Urinary bladder (tissue), 4 donors: ENCODE results near the gene TMEM151B. TPM values are rescaled to one million over a fixed set of nuclear protein-coding genes. Genes with fewer than 3 reads are reported as not detected.

Source experiments
- DNase-seq: peaks from one replicate; pipeline ENCODE4 v3.0.0-alpha.2; 2015; ENCODE audit errors: extremely low spot score
- H3K27ac ChIP-seq: one replicate; pipeline ENCODE4 v1.5.1; 2013; ENCODE audit warnings: low read depth, mild to moderate bottlenecking, moderate library complexity
- H3K36me3 ChIP-seq: one replicate; pipeline ENCODE4 v1.6.1; 2013; ENCODE audit warnings: mild to moderate bottlenecking, moderate library complexity; ENCODE audit not compliant: insufficient read depth
- H3K4me1 ChIP-seq: one replicate; pipeline ENCODE4 v1.6.1; 2013; ENCODE audit warnings: mild to moderate bottlenecking, moderate library complexity; ENCODE audit not compliant: insufficient read depth
- H3K4me3 ChIP-seq: one replicate; pipeline ENCODE4 v1.5.1; 2013; ENCODE audit warnings: low read depth, low read length
- WGBS: extraction: QIAGEN DNeasy Blood & Tissue Kit; methylation state at CpG from one replicate; pipeline ENCODE4 v1.1.7; 2013; 5-methylcytosine and 5-hydroxymethylcytosine counted together
- polyA plus RNA-seq: library from polyadenylated mRNA; stranded (reverse); fragments of 200-250 nt; gene quantifications from one replicate; pipeline ENCODE4 v1.2.3, GENCODE V29; 2013
- total RNA-seq: library from RNA; depleted of rRNA; stranded (reverse); fragments of >200 nt; gene quantifications from one replicate; pipeline ENCODE4 v1.2.3, GENCODE V29; 2014
- donor health status: healthy with polysubstance abuse.
- donor health status: healthy.

The TMEM151B gene
- total and polyA plus RNA-seq, 2 donors: 0.48 to 0.54 TPM

DNA sequence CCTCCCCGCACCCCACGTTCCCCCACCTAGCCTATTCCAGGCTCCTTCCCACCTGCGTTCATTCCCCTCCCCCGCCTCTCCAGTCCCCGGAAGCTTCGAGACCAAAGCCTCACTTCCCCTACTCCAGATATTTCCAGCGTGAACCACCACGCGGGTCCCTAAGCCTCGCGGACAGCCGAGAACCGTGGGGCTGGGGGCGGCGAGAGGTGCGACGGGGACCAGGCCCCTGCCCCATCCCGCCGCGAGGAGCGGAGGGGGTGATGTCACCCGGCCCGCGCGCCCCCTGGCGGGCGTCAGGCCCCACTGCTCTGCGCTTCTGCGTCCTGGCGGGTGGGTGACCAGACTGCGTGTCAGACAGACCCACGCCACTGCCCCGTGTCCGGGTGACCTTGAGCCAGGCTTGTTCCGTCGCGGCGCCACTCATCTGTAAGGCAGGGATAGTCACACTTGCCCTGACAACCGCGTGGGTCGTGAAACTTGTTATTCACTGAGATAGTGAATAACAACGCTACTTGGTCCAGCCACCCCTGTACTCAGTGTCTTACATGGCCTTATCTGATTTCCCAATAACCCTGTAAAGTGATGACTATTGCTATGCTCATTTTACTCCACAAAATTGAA is 32.3 kb upstream of the TMEM151B start:
- peak; percentile 29 for DNase-seq
- Histone ChIP-seq H3K4me1 (no peaks in the 10 kb centered on the region), H3K36me3 (no peaks in the 10 kb centered on the region), H3K27ac (peak overlapping the region; percentile 86), H3K4me3 (peak overlapping the region; percentile 41)
- 2% methylated on average over 42 of the region's 42 CpGs for WGBS

DNA sequence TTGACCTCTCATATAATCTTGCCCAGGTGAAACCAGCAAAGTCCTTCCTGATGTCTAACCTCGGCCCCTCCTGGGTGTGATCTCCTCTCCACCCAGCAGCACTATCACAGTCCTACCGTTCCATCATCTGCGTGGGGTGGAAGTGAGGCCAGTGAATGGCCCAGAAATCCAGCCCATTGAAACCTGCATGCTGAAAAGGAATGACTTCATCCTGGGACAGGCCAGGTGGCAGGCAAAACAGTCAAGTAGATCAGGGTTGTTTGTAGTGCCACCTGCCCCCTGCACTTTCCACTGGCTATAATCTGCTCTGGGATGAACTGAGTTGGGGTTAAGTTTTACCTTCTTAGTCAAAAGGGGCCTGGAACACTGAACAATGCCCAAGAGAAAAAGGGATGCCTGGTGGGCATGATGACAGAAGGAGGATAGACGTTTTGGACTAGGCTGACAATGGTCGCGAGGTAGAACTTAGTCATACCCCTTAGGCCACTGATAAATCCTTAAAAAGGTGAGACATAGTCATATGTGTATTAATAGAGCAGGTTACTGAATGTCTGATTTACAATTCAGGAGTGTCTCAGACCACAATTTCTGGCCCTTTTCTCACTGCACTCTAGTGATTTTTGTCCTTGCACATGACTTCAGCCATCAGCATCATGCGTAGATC is 31.4 kb upstream of the TMEM151B start:
- no peak for DNase-seq
- H3K36me3 ChIP-seq: no peaks in the 10 kb centered on the region
- WGBS: 88% methylated on average over 7 of the region's 7 CpGs
- H3K27ac ChIP-seq: no peak overlapping the region
- H3K4me3 ChIP-seq: no peak overlapping the region
- H3K4me1 ChIP-seq: no peaks in the 10 kb centered on the region

DNA sequence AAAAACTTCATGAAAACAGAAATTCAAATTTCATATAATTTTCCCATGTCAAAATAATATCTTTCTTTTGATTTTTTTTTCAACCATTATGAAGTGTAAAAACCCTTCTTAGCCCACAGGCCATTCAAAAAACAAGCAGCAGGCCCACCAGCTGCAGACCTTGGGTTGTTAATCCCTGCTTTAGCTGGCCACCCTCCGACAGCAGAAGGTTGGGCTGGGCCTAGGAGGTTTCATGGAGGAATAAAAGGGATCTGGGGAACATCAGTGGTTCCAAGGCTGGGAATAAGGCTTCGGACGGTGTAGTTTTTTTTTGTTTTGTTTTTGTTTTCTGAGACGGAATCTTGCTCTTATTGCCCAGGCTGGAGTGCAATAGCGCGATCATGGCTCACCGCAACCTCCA is 26.9 kb upstream of the TMEM151B start:
- Histone ChIP-seq H3K36me3 (no peaks in the 10 kb centered on the region), H3K4me3 (no peak overlapping the region), H3K4me1 (no peaks in the 10 kb centered on the region), H3K27ac (no peak overlapping the region)
- 86% methylated on average over 7 of the region's 7 CpGs for WGBS
- no peak for DNase-seq

GRCh38 chr6:44245391-44245911 is 24.8 kb upstream of the TMEM151B start:
- H3K4me1 ChIP-seq: no peaks in the 10 kb centered on the region
- 72% methylated on average over 12 of the region's 12 CpGs for WGBS
- peak overlapping the region; percentile 76 for H3K27ac ChIP-seq
- H3K36me3 ChIP-seq: no peaks in the 10 kb centered on the region
- peak overlapping the region; percentile 76 for H3K4me3 ChIP-seq
- DNase-seq: no peak

DNA sequence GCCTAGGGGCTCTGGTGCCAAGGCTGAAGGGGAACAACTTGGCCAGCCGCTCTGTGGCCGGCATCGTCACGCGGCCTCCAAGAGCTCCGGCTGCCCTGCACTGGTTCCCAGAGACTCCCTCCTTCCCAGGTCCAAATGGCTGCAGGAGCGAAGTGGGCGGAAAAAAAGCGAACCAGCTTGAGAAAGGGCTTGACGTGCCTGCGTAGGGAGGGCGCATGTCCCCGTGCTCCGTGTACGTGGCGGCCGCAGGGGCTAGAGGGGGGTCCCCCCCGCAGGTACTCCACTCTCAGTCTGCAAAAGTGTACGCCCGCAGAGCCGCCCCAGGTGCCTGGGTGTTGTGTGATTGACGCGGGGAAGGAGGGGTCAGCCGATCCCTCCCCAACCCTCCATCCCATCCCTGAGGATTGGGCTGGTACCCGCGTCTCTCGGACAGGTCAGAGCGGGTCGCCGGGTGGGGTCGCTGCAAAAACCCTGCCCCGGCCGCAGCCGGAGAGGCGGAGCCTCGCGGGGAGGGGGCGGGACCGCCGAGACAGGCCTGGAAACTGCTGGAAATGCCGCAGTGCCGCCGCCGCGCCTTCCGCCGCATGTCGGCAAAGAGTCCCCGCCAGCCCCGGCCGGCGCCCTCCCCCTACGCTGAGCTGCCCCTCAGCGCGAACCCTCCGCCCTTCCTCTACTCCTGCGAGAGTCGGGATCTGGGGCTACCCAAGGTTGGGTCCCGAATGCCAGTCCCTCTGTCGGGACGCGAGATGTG is 24.2 kb upstream of the TMEM151B start:
- peak overlapping the region; percentile 76 for H3K27ac ChIP-seq
- H3K36me3 ChIP-seq: no peaks in the 10 kb centered on the region
- peak overlapping the region; percentile 76 for H3K4me3 ChIP-seq
- WGBS: under 1% methylated on average over 62 of the region's 62 CpGs
- H3K4me1 ChIP-seq: no peaks in the 10 kb centered on the region
- DNase-seq: no peak

DNA sequence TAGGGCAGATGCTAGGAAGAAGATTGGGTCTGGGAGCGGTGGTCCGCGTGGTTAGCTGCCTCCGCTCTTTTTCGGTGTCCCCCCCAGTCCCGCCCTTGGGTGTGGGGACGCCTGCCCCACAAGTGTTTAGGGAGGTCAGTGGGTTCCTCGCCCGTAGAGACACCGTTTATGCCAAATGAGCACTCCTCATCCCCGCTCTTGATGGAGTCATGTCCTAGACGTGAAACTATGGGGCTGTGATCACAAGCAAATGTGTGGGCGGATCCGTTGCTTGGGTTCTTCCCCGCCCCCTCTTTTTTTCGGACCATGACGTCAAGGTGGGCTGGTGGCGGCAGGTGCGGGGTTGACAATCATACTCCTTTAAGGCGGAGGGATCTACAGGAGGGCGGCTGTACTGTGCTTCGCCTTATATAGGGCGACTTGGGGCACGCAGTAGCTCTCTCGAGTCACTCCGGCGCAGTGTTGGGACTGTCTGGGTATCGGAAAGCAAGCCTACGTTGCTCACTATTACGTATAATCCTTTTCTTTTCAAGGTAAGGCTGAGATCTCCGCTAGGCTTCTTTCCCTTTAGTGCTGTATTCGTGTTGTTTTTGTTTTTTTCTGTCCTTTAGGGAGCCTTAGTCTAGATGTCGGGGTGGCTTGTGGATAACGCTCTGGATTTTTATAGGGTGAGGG is 23.4 kb upstream of the TMEM151B start, which contains the start of gene HSP90AB1:
HSP90AB1 (plus strand) TSS at position 439 of the 675 bp plus-strand sequence. CDS start 1,529 bp downstream, outside the sequence.
- no peaks in the 10 kb centered on the region for H3K4me1 ChIP-seq
- peak within 1 kb of the TSS; percentile 81 for H3K27ac ChIP-seq
- H3K36me3 ChIP-seq: peaks cover 2% of the 10 kb centered on the region
- under 1% methylated on average over 34 of the region's 34 CpGs for WGBS
- H3K4me3 ChIP-seq: peak within 1 kb of the TSS; percentile 76
- peak; percentile 96 for DNase-seq

- no peak for DNase-seq
- Histone ChIP-seq H3K4me3 (peak overlapping the region; percentile 76), H3K27ac (peak overlapping the region; percentile 81), H3K36me3 (peaks cover 4% of the 10 kb centered on the region), H3K4me1 (no peaks in the 10 kb centered on the region)
- under 1% methylated on average over 52 of the region's 52 CpGs for WGBS
Measured at GRCh38 chr6:44247338-44248302, 22.6 kb upstream of the TMEM151B start.

- no peak for DNase-seq
- no peak overlapping the region for H3K27ac ChIP-seq
- H3K36me3 ChIP-seq: peaks cover 4% of the 10 kb centered on the region
- WGBS: 37% methylated on average over 1 of the region's 1 CpG
- no peaks in the 10 kb centered on the region for H3K4me1 ChIP-seq
- H3K4me3 ChIP-seq: peak overlapping the region; percentile 76
Measured at GRCh38 chr6:44248579-44248978, 21.7 kb upstream of the TMEM151B start.

DNA sequence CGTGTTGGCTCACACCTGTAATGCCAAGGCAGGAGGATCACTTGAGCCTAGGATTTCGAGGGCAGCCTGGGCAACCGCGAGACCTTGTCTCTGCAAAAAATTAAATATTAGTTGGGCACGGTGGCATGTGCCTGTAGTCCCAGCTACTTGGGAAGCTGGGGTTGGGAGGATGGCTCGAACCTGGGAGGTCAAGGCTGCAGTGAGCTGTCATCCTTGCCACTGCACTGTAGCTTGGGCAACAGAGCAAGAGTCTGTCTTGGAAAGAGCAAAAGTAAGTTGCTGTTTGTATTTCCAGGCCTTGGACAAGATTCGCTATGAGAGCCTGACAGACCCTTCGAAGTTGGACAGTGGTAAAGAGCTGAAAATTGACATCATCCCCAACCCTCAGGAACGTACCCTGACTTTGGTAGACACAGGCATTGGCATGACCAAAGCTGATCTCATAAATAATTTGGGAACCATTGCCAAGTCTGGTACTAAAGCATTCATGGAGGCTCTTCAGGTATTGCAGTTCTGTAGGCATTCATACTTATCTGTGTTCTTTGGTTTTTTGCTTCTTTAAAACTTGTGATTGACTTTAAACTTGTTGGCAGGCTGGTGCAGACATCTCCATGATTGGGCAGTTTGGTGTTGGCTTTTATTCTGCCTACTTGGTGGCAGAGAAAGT is 21.0 kb upstream of the TMEM151B start:
- 81% methylated on average over 9 of the region's 9 CpGs for WGBS
- Histone ChIP-seq H3K36me3 (peaks cover 4% of the 10 kb centered on the region), H3K4me3 (no peak overlapping the region), H3K4me1 (no peaks in the 10 kb centered on the region), H3K27ac (no peak overlapping the region)
- DNase-seq: no peak

DNA sequence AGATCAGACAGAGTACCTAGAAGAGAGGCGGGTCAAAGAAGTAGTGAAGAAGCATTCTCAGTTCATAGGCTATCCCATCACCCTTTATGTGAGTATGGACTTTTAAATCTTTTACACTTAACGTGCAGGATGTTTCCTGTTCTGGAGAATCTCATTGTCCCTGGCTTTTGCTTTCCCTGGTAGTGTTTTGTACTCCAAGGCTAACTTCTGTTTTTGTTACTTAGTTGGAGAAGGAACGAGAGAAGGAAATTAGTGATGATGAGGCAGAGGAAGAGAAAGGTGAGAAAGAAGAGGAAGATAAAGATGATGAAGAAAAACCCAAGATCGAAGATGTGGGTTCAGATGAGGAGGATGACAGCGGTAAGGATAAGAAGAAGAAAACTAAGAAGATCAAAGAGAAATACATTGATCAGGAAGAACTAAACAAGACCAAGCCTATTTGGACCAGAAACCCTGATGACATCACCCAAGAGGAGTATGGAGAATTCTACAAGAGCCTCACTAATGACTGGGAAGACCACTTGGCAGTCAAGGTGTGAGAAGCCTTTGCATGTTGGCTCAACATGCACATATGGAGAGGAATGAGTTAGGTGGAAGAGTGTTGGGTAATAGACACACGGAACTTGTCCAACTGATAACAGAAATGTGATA is 20.1 kb upstream of the TMEM151B start:
- H3K27ac ChIP-seq: no peak overlapping the region
- no peak for DNase-seq
- H3K36me3 ChIP-seq: peaks cover 4% of the 10 kb centered on the region
- WGBS: 70% methylated on average over 6 of the region's 6 CpGs
- no peaks in the 10 kb centered on the region for H3K4me1 ChIP-seq
- no peak overlapping the region for H3K4me3 ChIP-seq

- DNase-seq: no peak
- H3K4me1 ChIP-seq: no peaks in the 10 kb centered on the region
- 79% methylated on average over 3 of the region's 3 CpGs for WGBS
- peaks cover 4% of the 10 kb centered on the region for H3K36me3 ChIP-seq
- H3K27ac ChIP-seq: no peak overlapping the region
- H3K4me3 ChIP-seq: no peak overlapping the region
Measured at GRCh38 chr6:44250718-44251123, 19.5 kb upstream of the TMEM151B start.
